ENCODE data around the gene RRM2.
A peak's percentile ranks its signal among the peaks of the same experiment; 100 is the strongest.

The RRM2 gene

DNA sequence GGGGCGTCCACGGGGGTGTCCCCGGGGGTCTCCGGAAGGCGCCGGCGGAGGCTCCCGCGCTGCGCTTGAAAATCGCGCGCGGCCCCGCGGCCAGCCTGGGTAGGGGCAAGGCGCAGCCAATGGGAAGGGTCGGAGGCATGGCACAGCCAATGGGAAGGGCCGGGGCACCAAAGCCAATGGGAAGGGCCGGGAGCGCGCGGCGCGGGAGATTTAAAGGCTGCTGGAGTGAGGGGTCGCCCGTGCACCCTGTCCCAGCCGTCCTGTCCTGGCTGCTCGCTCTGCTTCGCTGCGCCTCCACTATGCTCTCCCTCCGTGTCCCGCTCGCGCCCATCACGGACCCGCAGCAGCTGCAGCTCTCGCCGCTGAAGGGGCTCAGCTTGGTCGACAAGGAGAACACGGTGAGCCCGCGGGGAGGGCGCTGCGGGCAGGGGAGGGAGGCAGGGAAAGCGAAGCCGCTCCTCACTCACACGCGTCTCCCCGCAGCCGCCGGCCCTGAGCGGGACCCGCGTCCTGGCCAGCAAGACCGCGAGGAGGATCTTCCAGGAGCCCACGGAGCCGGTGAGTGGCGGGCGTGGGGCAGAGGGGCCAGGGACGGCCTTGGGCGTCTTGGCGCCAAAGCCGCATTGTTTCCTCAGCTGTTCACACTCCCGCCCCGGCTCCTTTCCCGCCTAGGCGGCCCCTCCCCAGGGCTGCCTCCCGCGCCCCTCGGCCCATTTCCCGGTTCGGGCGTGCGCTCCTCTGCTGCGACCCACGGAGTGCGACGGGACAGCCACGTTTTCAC is at the start of gene RRM2:
TSS of gene RRM2 (plus strand) at position 240 of the 781 bp plus-strand sequence. CDS start at position 300, 60 bp downstream.
- DNase-seq (ENCODE audit: low read depth), result peak; percentile 77

DNA sequence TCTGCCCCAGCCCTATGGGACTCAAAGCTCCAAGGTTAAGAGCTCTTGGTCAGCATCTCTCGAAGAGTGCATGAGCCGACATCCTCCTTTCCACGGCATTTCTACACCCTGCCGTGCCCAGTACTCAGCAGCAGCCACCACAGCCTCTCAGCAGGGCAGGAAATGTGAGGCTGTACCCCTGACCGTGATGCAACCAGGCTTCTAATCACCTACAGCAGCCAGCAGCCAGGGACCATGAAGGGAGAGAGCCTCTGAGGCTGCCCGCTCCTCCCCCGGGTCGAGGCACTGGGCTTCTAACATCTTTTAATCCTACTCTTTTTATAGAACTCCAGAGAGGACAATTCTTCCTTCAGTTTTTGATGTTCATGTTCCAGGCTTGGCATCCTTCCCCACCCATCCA is 48.8 kb upstream of the RRM2 start:
- DNase-seq (ENCODE audit: low read depth), result no peak

DNA sequence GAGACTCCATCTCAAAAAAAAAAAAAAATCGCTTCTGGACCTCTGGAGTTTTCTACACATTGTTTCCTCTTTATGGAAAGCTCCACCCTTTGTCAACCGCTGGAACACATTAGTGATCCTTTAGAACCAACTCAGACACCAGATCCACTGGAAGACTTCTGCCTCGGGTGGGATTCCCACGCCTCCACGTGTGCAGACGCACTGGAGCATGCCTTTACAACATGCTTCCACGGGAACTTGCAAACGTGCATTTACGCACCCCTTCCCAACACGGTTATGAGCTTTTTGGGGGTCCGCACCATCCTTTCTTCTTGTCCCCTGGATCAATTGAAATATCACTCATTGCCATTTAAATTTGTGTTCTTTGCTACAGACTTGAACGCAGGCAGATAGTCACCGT is 47.4 kb upstream of the RRM2 start:
- no peak for DNase-seq (ENCODE audit: low read depth)

DNA sequence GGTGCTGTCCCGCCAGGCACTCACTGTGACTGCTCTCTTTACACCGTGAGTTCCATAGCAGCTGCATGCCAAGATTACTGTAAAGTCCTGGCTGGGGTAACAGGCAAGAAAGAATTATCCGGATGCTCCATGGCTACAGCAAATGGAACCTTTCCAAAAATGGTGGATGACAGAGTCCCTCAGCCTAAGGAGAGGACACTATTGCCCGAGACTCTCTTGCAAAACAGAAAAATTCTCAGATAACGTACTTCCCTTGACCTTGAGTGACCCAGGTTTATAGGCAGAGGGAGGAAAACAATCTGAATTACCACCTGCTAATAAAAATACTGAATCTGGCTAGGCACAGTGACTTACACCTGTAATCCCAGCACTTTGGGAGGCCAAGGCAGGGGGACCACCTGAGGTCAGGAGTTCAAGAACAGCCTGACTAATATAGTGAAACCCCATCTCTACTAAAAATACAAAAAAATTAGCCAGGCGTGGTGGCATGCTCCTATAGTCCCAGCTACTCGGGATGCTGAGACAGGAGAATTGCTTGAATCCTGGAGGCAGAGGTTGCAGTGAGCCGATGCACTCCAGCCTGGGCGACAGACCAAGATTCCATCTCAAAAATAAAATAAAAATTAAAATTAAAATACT is 46.8 kb upstream of the RRM2 start:
- DNase-seq (ENCODE audit: low read depth), result no peak

DNA sequence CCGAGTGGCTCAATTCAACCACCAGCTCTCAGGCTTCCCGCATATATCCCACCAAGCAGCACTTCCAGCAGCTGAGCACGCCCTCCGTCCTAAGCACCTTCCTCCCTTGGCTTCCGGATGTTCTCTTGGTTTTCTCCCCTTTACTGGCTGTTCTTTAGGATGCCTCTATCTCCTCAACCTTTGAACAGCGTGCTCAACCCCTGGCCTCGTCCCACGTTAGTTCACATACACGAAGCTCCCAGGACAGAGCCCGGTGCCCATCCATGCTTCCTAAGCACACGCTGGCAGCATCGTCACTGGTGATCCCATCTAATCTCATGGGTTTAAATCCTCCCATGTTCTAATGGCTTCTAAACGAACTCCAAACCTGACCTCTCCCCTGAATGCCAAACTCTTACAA is 46.0 kb upstream of the RRM2 start:
- DNase-seq (ENCODE audit: low read depth), result no peak

DNA sequence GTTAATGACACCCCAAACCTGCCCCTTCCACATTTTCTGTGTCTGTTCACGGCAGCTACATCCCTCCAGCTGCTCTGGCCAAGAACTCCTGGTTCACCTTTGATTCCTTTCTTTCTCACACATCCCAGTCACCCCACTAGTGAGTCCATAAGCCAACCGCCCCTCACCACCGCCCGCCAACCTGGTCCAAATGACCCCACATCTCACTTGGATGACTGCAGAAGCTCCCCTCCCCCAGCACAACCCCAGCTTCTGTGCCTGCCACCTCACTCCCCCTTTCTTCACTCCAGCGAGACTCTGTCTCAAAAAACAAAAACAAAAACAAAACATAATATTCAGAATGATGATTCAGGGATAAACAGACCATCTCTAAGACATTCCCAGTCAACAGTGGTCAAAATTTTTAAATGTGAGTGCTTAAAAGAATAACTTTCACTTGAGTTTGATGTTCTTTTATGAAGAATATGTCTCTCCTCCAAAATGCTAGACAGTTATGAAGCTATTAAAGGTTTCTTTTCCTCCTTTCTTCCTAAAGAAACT is 45.5 kb upstream of the RRM2 start:
- no peak for DNase-seq (ENCODE audit: low read depth)

DNA sequence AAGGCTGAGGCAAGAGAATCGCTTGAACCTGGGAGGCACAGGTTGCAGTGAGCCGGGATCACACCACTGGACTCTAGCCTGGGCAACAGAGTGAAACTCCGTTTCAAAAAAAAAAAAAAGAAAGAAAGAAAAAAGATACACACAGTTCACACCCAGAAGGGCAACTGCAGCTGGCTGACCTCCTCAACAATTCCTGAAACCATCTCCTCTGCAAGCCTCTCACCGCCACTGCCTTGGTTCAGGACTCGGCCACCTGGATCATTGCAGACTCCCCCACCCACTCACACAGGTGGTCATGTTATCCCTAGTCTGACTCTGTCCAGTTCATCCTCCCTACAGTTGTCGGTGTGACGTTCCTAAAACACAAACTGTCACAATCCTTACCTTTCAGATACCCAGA is 44.5 kb upstream of the RRM2 start:
- DNase-seq (ENCODE audit: low read depth), result no peak

DNA sequence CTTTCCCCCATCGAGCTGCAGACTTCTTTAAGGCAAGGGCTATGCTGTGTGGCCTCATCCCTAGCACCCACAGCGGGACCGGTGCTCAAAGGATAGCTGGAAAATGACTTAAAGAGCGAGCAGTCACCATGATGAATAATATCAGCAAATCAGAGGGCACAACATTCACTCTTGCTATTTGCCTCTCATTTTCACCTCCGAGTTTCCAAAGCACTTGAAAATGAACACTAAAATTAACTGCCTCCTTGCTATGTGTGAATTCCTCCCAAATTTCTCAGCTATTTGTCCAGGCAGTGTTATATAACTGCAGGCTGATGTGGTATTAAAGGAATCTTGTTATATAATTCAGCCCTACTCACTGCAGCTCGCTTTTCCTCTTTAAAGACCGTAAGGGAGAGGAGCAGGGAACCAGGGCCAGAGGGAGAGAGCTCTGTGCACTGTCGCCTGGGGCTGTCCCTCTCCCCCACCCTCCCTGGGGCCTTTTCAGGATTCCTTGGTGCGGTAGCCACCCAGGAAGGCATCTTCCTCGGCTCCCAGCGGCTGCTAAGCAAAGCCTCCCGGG is 43.8 kb upstream of the RRM2 start:
- no peak for DNase-seq (ENCODE audit: low read depth)

DNA sequence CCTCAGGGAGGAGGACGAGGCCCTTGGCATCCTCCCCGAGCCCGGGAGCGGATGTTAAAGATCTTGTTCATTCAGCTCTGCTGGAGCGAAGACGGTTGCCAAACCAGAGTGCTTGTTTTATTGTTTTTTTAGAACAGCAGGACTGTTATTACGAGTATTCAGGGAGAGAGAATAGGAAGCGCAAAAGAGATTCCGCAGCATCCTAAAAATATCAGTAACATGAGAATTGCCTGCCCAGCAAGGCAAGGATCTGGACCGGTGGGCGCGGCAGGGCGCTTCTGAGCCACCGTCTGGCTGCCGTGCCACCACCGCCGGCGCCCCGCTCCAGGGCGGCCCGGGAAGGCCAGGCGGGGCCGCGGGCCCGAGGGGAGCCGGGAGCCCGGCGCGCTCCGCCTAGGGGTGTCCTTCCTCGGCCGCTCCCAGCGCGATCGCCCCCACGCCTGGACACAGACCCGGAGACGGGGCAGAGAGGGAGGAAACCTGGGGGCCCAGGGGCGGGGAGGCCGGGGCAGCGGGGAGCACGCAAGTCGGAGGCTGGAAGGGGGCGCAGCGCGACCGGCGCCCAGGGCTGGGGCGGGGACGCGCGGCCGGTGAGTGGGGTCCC is 43.2 kb upstream of the RRM2 start:
- DNase-seq (ENCODE audit: low read depth), result no peak

DNA sequence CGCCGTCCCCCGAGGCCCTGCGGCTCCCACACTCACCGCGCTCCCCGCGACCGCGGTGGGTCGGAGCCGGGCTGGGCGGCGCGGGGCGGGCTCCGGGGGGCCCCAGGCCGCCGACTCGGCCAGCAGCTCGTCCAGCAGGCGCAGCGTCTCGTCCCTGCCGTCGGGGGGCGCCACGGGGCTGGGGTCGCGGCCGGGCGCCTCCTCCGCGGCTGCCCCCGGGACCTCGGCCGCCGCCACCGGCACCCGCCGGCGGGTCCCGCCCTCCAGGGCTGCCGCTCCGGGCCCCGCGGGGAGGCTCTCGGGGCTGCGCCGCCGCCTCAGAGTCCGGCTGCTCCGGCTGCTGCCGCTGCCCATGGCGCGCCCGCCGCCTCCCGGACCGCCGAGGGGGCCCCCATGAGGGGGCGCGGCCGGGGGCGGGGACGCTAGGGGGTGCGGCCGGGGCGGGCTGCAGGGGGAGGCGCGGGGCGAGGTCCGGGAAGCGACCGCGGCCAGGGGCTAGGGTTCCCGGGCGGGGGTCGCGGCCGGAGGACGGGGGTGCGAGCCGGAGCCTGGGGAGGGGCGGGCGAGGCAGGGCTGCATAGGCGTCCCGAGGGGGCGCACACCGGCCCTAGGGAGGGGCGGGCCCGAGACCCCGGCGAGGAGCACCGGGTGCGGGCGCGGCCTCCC is 42.5 kb upstream of the RRM2 start, which contains the start of gene CYS1:
TSS of gene CYS1 (minus strand) at position 542 of the 666 bp plus-strand sequence. CDS start at position 354, 188 bp downstream.
- no peak for DNase-seq (ENCODE audit: low read depth)

DNA sequence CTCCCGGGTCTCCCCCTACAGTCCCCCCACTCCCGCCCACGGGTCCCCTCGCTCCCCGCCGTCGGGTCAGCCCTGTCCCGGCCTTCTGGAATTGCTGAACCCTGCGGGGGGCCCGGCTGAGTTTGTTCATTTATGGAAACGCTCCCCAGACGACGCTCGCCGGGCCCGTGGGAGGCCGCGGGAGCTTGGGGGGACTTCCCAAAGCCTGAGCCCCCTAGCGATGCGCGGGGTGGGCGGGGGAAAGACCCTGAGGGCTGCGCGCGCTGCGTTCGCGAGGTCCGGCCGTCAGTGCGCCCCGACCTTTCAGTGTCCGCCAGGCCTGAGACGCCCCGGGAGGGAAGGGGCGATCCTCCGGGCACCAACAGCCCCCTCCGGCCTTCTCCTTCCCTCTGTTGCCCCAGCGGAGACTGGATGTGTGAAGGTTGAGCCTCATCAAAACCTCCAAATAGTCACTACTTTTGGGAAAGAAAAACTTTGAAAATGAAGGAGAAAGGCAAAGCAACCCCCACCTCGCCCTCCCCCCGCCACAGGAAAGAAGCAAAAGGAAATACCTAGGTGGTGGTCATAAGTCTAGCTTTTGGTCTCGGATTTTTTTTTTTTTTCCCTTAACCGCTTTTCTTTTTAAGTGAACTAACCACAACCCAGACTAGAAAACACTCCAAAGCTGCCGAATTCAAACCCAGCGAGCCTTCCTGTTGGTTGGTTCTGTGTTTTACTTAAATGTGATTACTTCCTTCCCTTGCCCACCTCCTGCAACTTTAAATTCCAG is 41.8 kb upstream of the RRM2 start:
- DNase-seq (ENCODE audit: low read depth), result no peak

DNA sequence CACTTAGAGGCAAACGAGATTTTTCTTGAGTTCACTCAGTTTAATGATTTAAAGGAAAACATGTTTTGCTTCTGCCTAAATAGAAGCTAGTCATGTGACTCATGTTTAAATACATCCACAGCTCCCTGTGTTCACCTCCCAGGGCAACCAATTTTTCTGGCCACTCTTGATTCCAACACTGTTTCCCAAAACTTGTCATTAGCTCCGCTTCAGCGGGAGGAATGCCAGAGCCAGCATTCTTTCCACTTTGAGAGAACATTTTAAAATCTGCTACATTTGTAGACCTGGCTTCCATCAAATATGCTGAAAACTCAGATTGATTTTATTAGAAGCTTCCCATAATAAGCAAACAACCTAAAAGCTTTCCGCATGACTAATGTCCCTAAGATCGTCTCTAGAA is 39.5 kb upstream of the RRM2 start:
- no peak for DNase-seq (ENCODE audit: low read depth)

DNA sequence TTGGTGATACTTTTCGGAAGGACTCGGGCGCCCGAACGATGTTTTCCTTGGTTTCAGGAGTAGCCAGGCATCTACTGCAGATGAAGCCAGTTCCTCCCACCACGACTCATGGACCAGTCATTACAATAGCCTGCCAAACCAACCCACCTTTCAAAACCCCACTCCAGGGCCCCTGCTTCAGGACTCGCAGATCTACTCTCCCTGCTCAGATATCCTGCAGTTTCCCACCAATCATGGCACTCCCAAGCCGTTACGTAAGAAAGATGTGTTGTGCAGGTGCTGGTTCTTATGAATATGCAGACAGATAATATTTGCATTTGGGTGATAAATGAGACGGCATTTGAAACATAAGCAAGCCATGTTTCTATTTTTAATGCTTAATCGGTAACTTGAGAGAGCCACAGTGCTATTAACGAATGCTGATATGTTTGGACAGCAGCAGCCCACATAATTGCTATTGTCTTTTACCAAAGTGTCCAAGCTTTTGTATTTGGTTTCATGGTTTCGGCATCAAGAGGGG is 38.8 kb upstream of the RRM2 start:
- DNase-seq (ENCODE audit: low read depth), result no peak

DNA sequence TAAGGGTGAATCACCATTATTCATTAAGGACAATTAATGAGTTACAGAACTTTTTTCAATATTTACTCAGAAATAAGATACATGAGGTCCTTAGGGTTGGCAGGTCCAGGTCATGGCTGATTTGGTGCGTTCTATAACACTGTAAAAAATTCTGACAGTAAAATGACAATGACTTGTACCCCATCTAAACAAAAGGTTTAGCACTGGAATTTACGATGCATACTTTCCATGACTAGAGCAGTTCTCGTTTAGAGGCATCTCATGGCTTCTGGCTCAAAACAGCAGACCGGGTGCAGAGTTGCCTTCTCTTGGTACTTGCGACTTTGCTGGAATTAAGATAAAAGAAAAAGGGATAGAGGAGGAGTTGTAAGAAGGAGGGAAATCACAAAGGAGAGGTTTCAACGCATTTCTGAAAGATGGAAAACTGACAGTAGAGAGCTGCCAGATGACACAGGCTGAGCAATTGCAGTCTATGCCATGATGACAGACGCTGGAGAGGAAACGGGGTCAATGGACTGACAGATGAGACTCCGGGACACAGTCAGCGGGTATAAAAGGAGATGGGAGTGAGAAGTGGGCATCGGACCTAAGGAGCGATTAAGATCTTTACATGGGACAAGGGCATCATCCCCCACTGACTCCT is 38.2 kb upstream of the RRM2 start:
- DNase-seq (ENCODE audit: low read depth), result no peak

DNA sequence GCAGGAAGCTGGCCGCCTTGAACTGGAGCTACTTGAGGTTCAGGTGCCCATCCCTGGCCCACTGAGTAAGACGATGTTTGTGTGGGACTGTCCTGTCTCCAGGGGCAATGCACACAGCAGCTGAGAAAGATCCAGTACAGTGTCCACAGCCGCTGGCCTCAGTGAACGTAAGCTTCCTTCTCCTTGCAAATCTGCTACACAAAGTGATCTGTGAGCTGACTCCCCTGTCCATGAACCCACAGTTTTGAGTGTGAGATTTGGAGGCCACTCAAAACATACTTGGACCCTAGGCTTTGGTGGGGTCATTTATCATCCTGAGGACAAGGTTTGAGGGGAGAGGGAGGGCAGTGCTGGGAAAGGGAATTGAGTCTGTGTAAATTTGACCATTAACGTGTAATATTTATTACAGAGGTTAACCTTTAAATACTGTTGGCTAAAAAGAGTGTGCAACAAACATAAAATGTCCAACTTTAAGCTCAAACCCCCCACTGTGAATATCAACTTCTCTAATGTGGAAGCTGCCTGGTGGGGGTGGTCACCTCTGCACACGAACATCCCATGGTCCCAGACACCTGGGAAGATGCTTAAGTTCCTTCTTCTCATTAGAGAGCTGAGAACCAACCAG is 37.4 kb upstream of the RRM2 start:
- no peak for DNase-seq (ENCODE audit: low read depth)

DNA sequence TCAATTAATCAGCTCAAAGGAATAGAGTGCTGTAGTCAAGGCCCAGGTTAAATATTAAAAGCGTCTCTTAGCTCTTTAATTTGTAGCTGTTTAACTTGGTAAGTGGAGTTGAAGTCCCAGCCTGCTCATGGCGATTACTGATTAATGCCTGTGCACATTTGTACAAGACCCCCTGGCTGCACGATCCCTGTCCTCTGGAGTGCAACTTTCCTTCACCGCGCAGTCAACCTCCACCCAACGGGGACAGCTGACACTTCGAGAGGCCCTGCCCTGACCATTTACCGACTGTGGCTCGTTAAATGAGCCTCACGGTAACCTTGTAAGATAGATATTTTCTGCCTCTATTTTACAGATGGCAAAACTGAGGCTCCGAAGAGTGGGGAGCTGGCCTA is 36.9 kb upstream of the RRM2 start:
- no peak for DNase-seq (ENCODE audit: low read depth)

DNA sequence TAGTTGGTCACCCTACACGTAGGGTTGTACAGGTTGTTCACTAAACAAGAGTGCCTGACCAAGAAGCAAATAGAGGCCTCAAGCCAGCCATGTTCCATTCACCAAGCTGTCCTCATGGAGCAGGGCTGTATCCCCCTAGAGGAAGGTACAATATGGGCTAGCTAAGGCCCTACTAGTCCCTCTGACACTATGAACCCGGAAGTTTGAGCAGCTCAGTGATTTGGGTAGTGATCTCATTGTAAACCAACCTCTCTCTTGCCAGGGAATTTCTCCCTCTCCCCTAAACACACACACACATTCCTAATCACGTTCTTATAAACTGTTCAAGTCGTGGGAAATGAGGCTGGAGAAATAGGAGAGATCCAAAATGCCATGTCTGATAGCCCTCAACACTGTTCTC is 35.6 kb upstream of the RRM2 start:
- no peak for DNase-seq (ENCODE audit: low read depth)

DNA sequence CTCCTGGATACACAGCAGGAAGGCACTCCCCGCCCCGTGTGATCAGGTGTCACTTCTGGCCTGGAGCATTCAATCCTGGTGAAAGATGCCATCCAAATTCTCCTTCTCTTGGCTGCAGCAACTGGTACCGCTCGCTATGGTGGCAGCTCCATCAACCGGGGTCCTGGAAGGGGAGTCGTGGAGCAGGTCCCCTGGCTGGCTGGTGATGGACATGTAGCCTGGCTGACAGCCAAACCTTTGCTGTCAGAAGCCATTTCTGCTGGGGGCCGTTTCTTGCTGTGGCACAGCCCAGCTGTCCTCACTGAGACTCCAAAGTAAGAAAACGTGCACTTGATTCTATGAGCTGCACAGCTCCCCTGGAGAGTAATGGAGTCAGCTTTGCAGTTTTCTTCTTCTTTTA is 35.2 kb upstream of the RRM2 start:
- DNase-seq (ENCODE audit: low read depth), result no peak

DNA sequence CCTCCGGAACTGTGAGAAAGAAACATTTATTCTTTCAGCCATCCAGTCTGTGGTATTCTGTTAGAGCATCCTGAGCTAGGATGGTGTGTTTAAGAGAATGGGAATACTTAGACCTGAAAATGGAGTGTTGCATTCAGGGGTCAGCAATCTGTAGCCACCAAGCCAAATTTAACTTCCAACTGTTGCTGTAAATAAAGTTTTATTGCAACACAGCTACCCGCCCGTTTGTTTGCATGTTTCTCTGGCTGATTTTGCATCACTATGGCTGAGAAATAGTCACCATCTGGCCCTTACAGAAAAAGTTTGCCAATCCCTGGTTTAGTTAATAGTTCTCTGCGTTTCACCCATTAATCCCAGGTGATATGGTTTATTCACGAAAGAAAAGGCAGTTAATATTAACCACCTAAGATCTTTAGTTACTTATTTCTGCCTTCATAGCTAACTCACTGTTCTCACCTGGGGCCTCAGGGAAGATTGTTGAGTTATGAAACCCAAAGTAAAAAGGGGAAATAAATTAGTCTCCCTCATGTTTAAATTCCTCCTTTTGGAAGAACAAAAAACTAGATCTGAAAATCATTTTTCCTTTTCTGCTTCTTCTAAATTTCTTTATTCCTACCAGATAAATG is 32.9 kb upstream of the RRM2 start:
- no peak for DNase-seq (ENCODE audit: low read depth)

Measured in stimulated activated CD8-positive, alpha-beta memory T cell treated with anti-CD3 and anti-CD28 coated beads, Interleukin-15, amount 100 ng/mL, for 24 hours (primary cell).